K562 (cell line): ENCODE data around the gene IL12RB1. TPM values are rescaled to one million over a fixed set of nuclear protein-coding genes. Genes with fewer than 3 reads are reported as not detected.

Source experiments
- ATAC-seq: fragments of 200-7000 bp; cut with Tn5 transposase; 3 replicates; pipeline ENCODE4 v1.9.1; 2020; ENCODE audit warnings: moderate library complexity
- Bru-seq: library from RNA; stranded (reverse); fragments of 400-500 nt; gene quantifications from one replicate; lab custom pipeline; 2021; lab: Mats Ljungman, UMichigan
- BruChase-seq, 2 experiments: library from RNA; stranded (reverse); fragments of 400-500 nt; gene quantifications; one replicate each; lab custom pipeline; 2021; lab: Mats Ljungman, UMichigan
- BruUV-seq: library from RNA; stranded (reverse); fragments of 400-500 nt; replicated peaks from 2 replicates; lab custom pipeline; 2021; lab: Mats Ljungman, UMichigan
- CTCF ChIA-PET: fragments of 300-600 bp; formaldehyde crosslinking; extraction: SDS; loops from one replicate; lab custom pipeline; 2021; ENCODE audit warnings: low intra/inter-chr PET ratio; lab: Yijun Ruan, JAX
- POLR2A ChIA-PET: fragments of 300-600, 350-650 bp; sonication (Branson Sonifier 250); formaldehyde crosslinking; extraction: SDS; loops from one replicate; lab custom pipeline; 2021; ENCODE audit warnings: antibody characterized with exemption, inconsistent platforms; lab: Yijun Ruan, JAX
- DNase-seq, 4 experiments: peaks; one replicate each; pipeline versions ENCODE4 v3.0.0 to v3.0.0-alpha.2; 2011 to 2018; ENCODE audit warnings: low spot score in 3 of 4, mixed read lengths in 3 of 4; ENCODE audit errors: extremely low read depth in 1 of 4
- FAIRE-seq: peaks from 2 replicates; lab custom pipeline; 2011; peaks lifted over from hg19 to GRCh38; lab: Jason Lieb, UNC
- H2AFZ ChIP-seq: 2 replicates; pipeline ENCODE4 v1.6.0; 2011; ENCODE audit warnings: low read depth, low read length, control low read depth, inconsistent platforms
- H3K27ac ChIP-seq: fragments of 200-600 bp; 3 replicates; pipeline ENCODE4 v1.8.0; 2011; ENCODE audit warnings: low read depth, mild to moderate bottlenecking, control low read depth, inconsistent platforms, low read length, moderate library complexity, mixed read lengths; ENCODE audit errors: extremely low read depth
- H3K27me3 ChIP-seq, 2 experiments: fragments of 300-600 bp in 1 of 2; 2 replicates in 1 of 2; 3 replicates in 1 of 2; pipeline versions ENCODE4 v1.6.0 to v1.8.0; 2011; ENCODE audit warnings: inconsistent platforms in 2 of 2, low read length in 2 of 2, mild to moderate bottlenecking in 1 of 2, mixed read lengths in 1 of 2, moderate library complexity in 1 of 2; ENCODE audit not compliant: control insufficient read depth in 2 of 2, insufficient read depth in 2 of 2
- H3K36me3 ChIP-seq: fragments of 300-600 bp; 3 replicates; pipeline ENCODE4 v1.8.0; 2011; ENCODE audit warnings: mild to moderate bottlenecking, low read length, inconsistent platforms; ENCODE audit not compliant: control insufficient read depth, insufficient read depth
- H3K4me1 ChIP-seq, 2 experiments: fragments of 200-600 bp in 1 of 2; replicated peaks in 1 of 2; 2 replicates in 1 of 2; 3 replicates in 1 of 2; pipeline versions ENCODE4 v1.5.1 to v1.8.0; 2011; ENCODE audit warnings: inconsistent platforms in 2 of 2, low read length in 2 of 2, mild to moderate bottlenecking in 1 of 2, mixed read lengths in 1 of 2, moderate library complexity in 1 of 2; ENCODE audit not compliant: control insufficient read depth in 2 of 2, insufficient read depth in 2 of 2
- H3K4me2 ChIP-seq: 2 replicates; pipeline ENCODE4 v1.6.1; 2011; ENCODE audit warnings: low read length, control low read depth, inconsistent platforms, mixed read lengths; ENCODE audit not compliant: insufficient read depth
- H3K4me3 ChIP-seq: fragments of 200-600 bp; sonication (generic), shearing (Covaris generic); 2 replicates; pipeline ENCODE4 v1.5.1; 2016; ENCODE audit warnings: control low read depth, inconsistent platforms
- H3K79me2 ChIP-seq: fragments of 200-600 bp; 3 replicates; pipeline ENCODE4 v1.8.0; 2011; ENCODE audit warnings: low read length, inconsistent platforms; ENCODE audit not compliant: control insufficient read depth, insufficient read depth
- H3K9ac ChIP-seq, 2 experiments: 2 replicates each; pipeline versions ENCODE4 v1.6.0 to v1.6.1; 2011; ENCODE audit warnings: low read depth in 2 of 2, low read length in 2 of 2, control low read depth in 1 of 2, inconsistent platforms in 1 of 2, mild to moderate bottlenecking in 1 of 2, mixed read lengths in 1 of 2; ENCODE audit not compliant: insufficient read depth in 1 of 2
- H3K9me1 ChIP-seq: one replicate; pipeline ENCODE4 v1.6.0; 2011; ENCODE audit warnings: inconsistent platforms, mild to moderate bottlenecking, low read length, moderate library complexity; ENCODE audit not compliant: control insufficient read depth, insufficient read depth
- H3K9me3 ChIP-seq: replicated peaks from 2 replicates; pipeline ENCODE4 v1.5.1; 2011; ENCODE audit warnings: low read depth, low read length, inconsistent platforms; ENCODE audit not compliant: control insufficient read depth, insufficient read depth
- H4K20me1 ChIP-seq: replicated peaks from 2 replicates; pipeline ENCODE4 v1.6.1; 2011; ENCODE audit warnings: low read length, inconsistent platforms, mixed read lengths; ENCODE audit not compliant: control insufficient read depth, insufficient read depth
- CTBP1 ChIP-seq: fragments of 450-650 bp; IDR thresholded peaks from 2 replicates; pipeline ENCODE4 v1.6.1; 2016; ENCODE audit warnings: borderline replicate concordance
- ELK1 ChIP-seq: sonication (generic); formaldehyde crosslinking; IDR thresholded peaks from 2 replicates; pipeline ENCODE4 v1.8.1; 2022; ENCODE audit warnings: missing genetic modification reagents
- EP300 ChIP-seq: IDR thresholded peaks from 2 replicates; pipeline ENCODE4 v1.6.1; 2012; ENCODE audit warnings: low read length, improper control_type of control experiment
- GABPA ChIP-seq: fragments of 200-800 bp; sonication (Bioruptor generic); conservative IDR thresholded peaks from 2 replicates; pipeline ENCODE4 v1.6.1; 2016; ENCODE audit warnings: low read depth, missing genetic modification characterization, missing compliant biosample characterization
- HDAC2 ChIP-seq: fragments of 450-650 bp; IDR thresholded peaks from 2 replicates; pipeline ENCODE4 v1.6.1; 2016; ENCODE audit warnings: mild to moderate bottlenecking
- IRF2 ChIP-seq: sonication (generic); formaldehyde crosslinking; IDR thresholded peaks from 2 replicates; pipeline ENCODE4 v1.8.1; 2022; ENCODE audit warnings: mild to moderate bottlenecking, missing genetic modification reagents
- JUNB ChIP-seq: fragments of 450-650 bp; formaldehyde crosslinking; conservative IDR thresholded peaks from 2 replicates; pipeline ENCODE4 v1.4.0; 2020; ENCODE audit warnings: mild to moderate bottlenecking
- MAX ChIP-seq: sonication (generic); formaldehyde crosslinking; IDR thresholded peaks from 2 replicates; pipeline ENCODE4 v1.9.0; 2022; ENCODE audit warnings: mild to moderate bottlenecking, missing genetic modification reagents
- RBM15 ChIP-seq: fragments of 200-400 bp; formaldehyde crosslinking; IDR thresholded peaks from 2 replicates; pipeline ENCODE4 v1.6.1; 2018; ENCODE audit warnings: mild to moderate bottlenecking, low read length, moderate library complexity; ENCODE audit not compliant: insufficient read depth
- RCOR1 ChIP-seq, 2 experiments: IDR thresholded peaks; 2 replicates each; pipeline ENCODE4 v1.6.1; 2012; ENCODE audit warnings: low read depth in 2 of 2, low read length in 2 of 2, borderline replicate concordance in 1 of 2, improper control_type of control experiment in 1 of 2
- SRSF1 ChIP-seq: fragments of 200-400 bp; formaldehyde crosslinking; IDR thresholded peaks from 2 replicates; pipeline ENCODE4 v1.6.1; 2017; ENCODE audit warnings: mild to moderate bottlenecking, low read depth, low read length, moderate library complexity
- STAT5B ChIP-seq: fragments of 250-450 bp; sonication (Bioruptor Pico); IDR thresholded peaks from 2 replicates; pipeline ENCODE4 v1.8.0; 2021; ENCODE audit warnings: mild to moderate bottlenecking, inconsistent platforms
- TCF3 ChIP-seq: sonication (generic); formaldehyde crosslinking; IDR thresholded peaks from 2 replicates; pipeline ENCODE4 v1.4.0; 2020; ENCODE audit warnings: mild to moderate bottlenecking, missing genetic modification reagents
- ZC3H4 ChIP-seq: sonication (generic); formaldehyde crosslinking; IDR thresholded peaks from 2 replicates; pipeline ENCODE4 v1.9.0; 2021; ENCODE audit warnings: missing genetic modification reagents, borderline replicate concordance
- ZFP1 ChIP-seq: fragments of 450-650 bp; formaldehyde crosslinking; IDR thresholded peaks from 2 replicates; pipeline ENCODE4 v1.4.0; 2020; ENCODE audit warnings: mild to moderate bottlenecking, mixed read lengths
- ZFP36 ChIP-seq: fragments of 150-350 bp; IDR thresholded peaks from 2 replicates; pipeline ENCODE4 v1.6.1; 2018; ENCODE audit warnings: low read length, low read depth; ENCODE audit not compliant: partially characterized antibody
- ZNF217 ChIP-seq: sonication (generic); formaldehyde crosslinking; IDR thresholded peaks from 2 replicates; pipeline ENCODE4 v1.8.0; 2022; ENCODE audit warnings: mild to moderate bottlenecking, missing genetic modification reagents
- ZNF384 ChIP-seq: IDR thresholded peaks from 2 replicates; pipeline ENCODE4 v1.6.1; 2012; ENCODE audit warnings: low read depth, low read length, improper control_type of control experiment
- ZNF444 ChIP-seq: fragments of 250-450 bp; sonication (Bioruptor Pico); IDR thresholded peaks from 2 replicates; pipeline ENCODE4 v1.4.0; 2020; ENCODE audit warnings: mild to moderate bottlenecking, moderate library complexity
- ZNF77 ChIP-seq: fragments of 250-450 bp; sonication (Bioruptor Pico); IDR thresholded peaks from 2 replicates; pipeline ENCODE4 v1.5.0; 2020
- WGBS: fragments of 100-300 bp; shearing (Covaris generic); methylation state at CpG from one replicate; pipeline ENCODE4 v1.1.6; 2016; ENCODE audit warnings: low coverage, mixed read lengths; ENCODE audit not compliant: insufficient coverage; ENCODE audit errors: missing lambda C conversion rate; 5-methylcytosine and 5-hydroxymethylcytosine counted together
- in situ Hi-C: fragments of 300-500 bp; cut with MboI; formaldehyde crosslinking; loops from 4 replicates; pipeline ENCODE4 v1.15.0; 2018; ENCODE audit warnings: inconsistent platforms, mixed read lengths
- intact Hi-C: fragments of 100-400 bp; cut with micrococcal nuclease; formaldehyde crosslinking; loops from 2 replicates; pipeline ENCODE4 v1.14.2; 2022
- long read RNA-seq, 3 experiments: library from polyadenylated mRNA in 2 of 3; library from RNA in 1 of 3; unstranded in 2 of 3; stranded (forward) in 1 of 3; transcript quantifications; one replicate each; pipeline ENCODE4 v2.0.0, GENCODE V29; 2019 to 2022
- polyA minus RNA-seq, 3 experiments: library from RNA; depleted of rRNA, polyadenylated mRNA; stranded (reverse); fragments of >200 nt; gene quantifications; 2 replicates each; pipeline ENCODE4 v1.2.3, GENCODE V29; 2011
- polyA plus RNA-seq, 8 experiments: library from polyadenylated mRNA; depleted of rRNA in 4 of 8; stranded (reverse) in 5 of 8; unstranded in 3 of 8; fragments of >200 nt; fragmentation: Nextera tagmentation in 2 of 8; fragmentation: Illumina TruSeq in 1 of 8; extraction: Ambion mirVana in 2 of 8; extraction: Trizol in 1 of 8; gene quantifications; 2 replicates each; pipeline versions ENCODE4 v1.2.1 to v1.2.3, GENCODE V29; 2011 to 2014; ENCODE audit warnings: inconsistent platforms in 1 of 8, missing spikeins in 1 of 8
- total RNA-seq, 7 experiments: library from RNA; depleted of rRNA in 6 of 7; stranded (reverse); fragments of >200 nt in 6 of 7; fragmentation: Illumina TruSeq in 2 of 7; extraction: Trizol in 2 of 7; gene quantifications; 2 replicates each; pipeline versions ENCODE4 v1.2.1 to v1.2.3, GENCODE V29; 2011 to 2021; ENCODE audit warnings: low replicate concordance in 1 of 7

The IL12RB1 gene
- total RNA-seq (2011; cell fraction: chromatin; rRNA removed; ENCODE audit: low replicate concordance): not detected in 2 replicates
- not detected in 2 replicates for total RNA-seq (2011; cell fraction: nucleolus; rRNA removed)
- not detected in 2 replicates for total RNA-seq (2011; cell fraction: nucleoplasm; rRNA removed)
- total RNA-seq (2014; rRNA removed) (not detected in 2 replicates), total RNA-seq (2014; rRNA removed; fragmentation: Illumina TruSeq; extraction: Trizol) (not detected in 2 replicates), total RNA-seq (2015; rRNA removed; fragmentation: Illumina TruSeq; extraction: Trizol) (not detected in 2 replicates), total RNA-seq (2021) (0.07 and 0.09 TPM in 2 replicates), polyA plus RNA-seq (2011; rRNA removed) (0.07 TPM in 1 of 2 replicates, not detected in the other), polyA plus RNA-seq (2014; fragmentation: Illumina TruSeq; extraction: Trizol) (not detected in 2 replicates), polyA plus RNA-seq (2014; fragmentation: Nextera tagmentation; extraction: Ambion mirVana) (under 1 TPM in 1 of 2 experiments, not detected in 1; 0.04 TPM), polyA plus RNA-seq (2014; rRNA removed) (0.05 TPM in 1 of 2 replicates, not detected in the other), polyA minus RNA-seq (2011; rRNA and poly(A)+ RNA removed) (not detected in 2 replicates), Bru-seq, nascent RNA (percentile 9 among the genes with signal in this experiment), BruChase-seq, experiment 1, labeled RNA remaining after a 2-hour chase (percentile 3 among the genes with signal in this experiment), BruChase-seq, experiment 2, labeled RNA remaining after a 6-hour chase (not detected)
- polyA plus RNA-seq (2011; cell fraction: cytosol; rRNA removed): 0.30 TPM in 1 of 2 replicates, not detected in the other
- 0.09 TPM in 1 of 2 replicates, not detected in the other for polyA plus RNA-seq (2011; cell fraction: nucleus; rRNA removed)
- polyA plus RNA-seq (2012): 0.09 and 0.10 TPM in 2 replicates
- polyA minus RNA-seq (2011; cell fraction: cytosol; rRNA and poly(A)+ RNA removed): not detected in 2 replicates
- polyA minus RNA-seq (2011; cell fraction: nucleus; rRNA and poly(A)+ RNA removed): not detected in 2 replicates
- long read RNA-seq, experiment 1: 0 reads
- long read RNA-seq, experiment 2: 0 reads
- long read RNA-seq, experiment 3: 0 reads

DNA sequence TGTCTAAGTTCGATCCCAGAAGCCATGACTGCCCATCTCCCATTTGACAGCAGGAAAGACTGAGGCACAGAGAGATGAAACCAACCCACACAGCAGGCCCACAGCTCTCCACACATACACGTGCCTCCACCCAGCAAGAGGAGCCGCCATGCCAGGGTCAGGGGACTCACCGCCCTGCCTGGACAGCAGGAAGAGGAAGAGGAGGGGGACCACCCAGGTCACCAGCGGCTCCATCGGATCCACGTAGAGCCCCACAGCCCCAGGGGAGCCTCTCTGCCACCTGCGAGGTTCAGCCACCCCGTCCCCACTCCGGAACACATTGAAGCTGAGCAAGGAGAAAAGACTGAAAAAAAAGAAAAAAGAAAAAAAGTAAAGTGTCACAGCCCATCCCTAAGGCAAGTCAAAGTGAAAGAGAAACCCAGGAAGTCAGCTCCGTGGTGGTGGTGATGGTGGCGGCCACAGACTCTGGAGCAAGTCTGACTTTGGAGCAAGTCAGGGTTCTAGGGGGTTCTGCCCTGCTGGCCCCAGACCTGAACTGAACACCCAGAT lies at the start of gene IL12RB1:
Gene IL12RB1 (minus strand): TSS at position 345 of the 549 bp plus-strand sequence. CDS start 111 bp downstream, at position 234.
- in situ Hi-C loops (no loop called here), intact Hi-C loops (no loop called here)
- H3K9me3 ChIP-seq: no peaks in the 10 kb centered on the region
- no peaks in the 10 kb centered on the region for H4K20me1 ChIP-seq
- no peak within 1 kb of the TSS for H3K27ac ChIP-seq
- ATAC-seq (peak; percentile 53), FAIRE-seq (no peak), DNase-seq (no peak)
- H3K9me1 ChIP-seq: peaks cover 3% of the 10 kb centered on the region
- no TSS peak for BruUV-seq
- peaks cover 18 to 25% of the 10 kb centered on the region in 2 experiments for H3K4me1 ChIP-seq
- H3K36me3 ChIP-seq: no peaks in the 10 kb centered on the region
- peak within 1 kb of the TSS; percentile 78 for H2AFZ ChIP-seq
- no peaks in the 10 kb centered on the region for H3K79me2 ChIP-seq
- peak within 1 kb of the TSS; percentile 32 to 86; a peak in 3 of 4 replicates for H3K9ac ChIP-seq
- no peak within 1 kb of the TSS for H3K4me3 ChIP-seq
- WGBS: 34% methylated on average over 10 of the region's 12 CpGs
- peaks cover 6 to 16% of the 10 kb centered on the region in 2 experiments; a peak in 4 of 5 replicates for H3K27me3 ChIP-seq
- POLR2A ChIA-PET: interaction anchor here (0.6 to 1.4 kb wide), 4 partner anchors 16 to 168 kb away, joined by 3 read pairs; no protein-coding TSS in a partner anchor
- H3K4me2 ChIP-seq: peak within 1 kb of the TSS; percentile 43
- CTCF ChIA-PET: no interaction called here
- TF ChIP-seq RBM15 (no peak), RCOR1 (IDR thresholded peaks at IDR 0.05; ENCODE audit: borderline replicate concordance in 1 of 2, low read depth in 2 of 2, low read length in 2 of 2) (peak in 1 of 2 experiments; percentile 65; a peak in 1 of 4 replicates), TCF3 (CRISPR knock-in tag) (no peak), ELK1 (no peak), ZNF384 (peak; percentile 30; the same call in 1 of the 2 replicates), CTBP1 (no peak), MAX (CRISPR knock-in tag) (0 out of 2 replicates have a peak, but pooled peaks have one; percentile 18), SRSF1 (no peak), STAT5B (CRISPR knock-in tag) (no peak), EP300 (no peak), ZFP36 (peak; percentile 82), JUNB (CRISPR knock-in tag) (no peak), ZNF444 (no peak), IRF2 (no peak), ZC3H4 (CRISPR knock-in tag) (no peak), ZFP1 (CRISPR knock-in tag) (no peak), GABPA (no peak), HDAC2 (peak; percentile 76; the same call in 1 of the 2 replicates), ZNF77 (CRISPR knock-in tag) (no peak), ZNF217 (CRISPR knock-in tag) (no peak)
